ENCODE measurements around the gene ASH1L.
A peak's percentile ranks its signal among the peaks of the same experiment; 100 is the strongest.

The ASH1L gene

GRCh38 chr1:155324717-155325602, 237.6 kb downstream of the ASH1L start (continued):
- TF ChIP-seq ZSCAN18 (tag by site-specific recombination; IDR thresholded peaks at IDR 0.05): no peak
- TF ChIP-seq ZNF449 (tag by site-specific recombination; IDR thresholded peaks at IDR 0.05): 0 out of 2 replicates have a peak, but pooled peaks have one; percentile 25
- no peak for TF ChIP-seq ZNF776 (tag by site-specific recombination; IDR thresholded peaks at IDR 0.05; ENCODE audit: borderline replicate concordance)
- TF ChIP-seq YY1 (tag by site-specific recombination; IDR thresholded peaks at IDR 0.05): no peak
- TF ChIP-seq BCL11B (tag by site-specific recombination; IDR thresholded peaks at IDR 0.05; ENCODE audit: low read depth): no peak
- TF ChIP-seq ZNF791 (tag by site-specific recombination; IDR thresholded peaks at IDR 0.05): no peak
- peak; percentile 75 for TF ChIP-seq ZNF398 (tag by site-specific recombination; IDR thresholded peaks at IDR 0.05)
- no peak for TF ChIP-seq ZNF138 (tag by site-specific recombination; IDR thresholded peaks at IDR 0.05; ENCODE audit: borderline replicate concordance)
- TF ChIP-seq ZNF280D (tag by site-specific recombination; IDR thresholded peaks at IDR 0.05): no peak
- TF ChIP-seq ZNF157 (tag by site-specific recombination; IDR thresholded peaks at IDR 0.05): no peak
- TF ChIP-seq ZNF23 (tag by site-specific recombination; IDR thresholded peaks at IDR 0.05; ENCODE audit: borderline replicate concordance): no peak
- TF ChIP-seq ZNF843 (tag by site-specific recombination; IDR thresholded peaks at IDR 0.05): 0 out of 2 replicates have a peak, but pooled peaks have one; percentile 14
- no peak for TF ChIP-seq ZFP37 (tag by site-specific recombination; IDR thresholded peaks at IDR 0.05)
- no peak for TF ChIP-seq PRDM10 (tag by site-specific recombination; IDR thresholded peaks at IDR 0.05)
- TF ChIP-seq ZNF391 (tag by site-specific recombination; IDR thresholded peaks at IDR 0.05; ENCODE audit: borderline replicate concordance, low read depth): no peak
- peak; percentile 76 for TF ChIP-seq PATZ1 (tag by site-specific recombination; IDR thresholded peaks at IDR 0.05)
- TF ChIP-seq ZNF514 (tag by site-specific recombination; IDR thresholded peaks at IDR 0.05): no peak
- TF ChIP-seq SETDB1 (IDR thresholded peaks at IDR 0.05; ENCODE audit: insufficient read length, low read length): no peak
- peak; percentile 40; the same call in 1 of the 2 replicates for TF ChIP-seq ZBTB48 (tag by site-specific recombination; IDR thresholded peaks at IDR 0.05)
